Neural cell (in vitro differentiated cells): ENCODE measurements around the gene EXD3. TPM values are rescaled to one million over a fixed set of nuclear protein-coding genes. Genes with fewer than 3 reads are reported as not detected.

ENCODE experiments used
- H2AFZ ChIP-seq: fragments of 200-600, 300-800 bp; sonication (generic), shearing (Covaris generic); 2 replicates; pipeline ENCODE4 v1.6.0; 2014; ENCODE audit warnings: low read depth, mild to moderate bottlenecking, antibody characterized with exemption, low read length, moderate library complexity
- H3F3A ChIP-seq: fragments of 200-600 bp; shearing (Covaris generic); 2 replicates; pipeline ENCODE4 v1.6.1; 2016; ENCODE audit warnings: mild to moderate bottlenecking, moderate library complexity, mixed read lengths, antibody characterized with exemption, low read length; ENCODE audit not compliant: insufficient read depth, poor library complexity, severe bottlenecking
- H3K27ac ChIP-seq: fragments of 200-600, 300-800 bp; sonication (generic), shearing (Covaris generic); 2 replicates; pipeline ENCODE4 v1.5.1; 2014; ENCODE audit warnings: mild to moderate bottlenecking, low read length, moderate library complexity
- H3K27me3 ChIP-seq: fragments of 300-800, 200-600 bp; sonication (generic), shearing (Covaris generic); 2 replicates; pipeline ENCODE4 v1.6.0; 2014; ENCODE audit warnings: mild to moderate bottlenecking, low read depth, low read length, moderate library complexity; ENCODE audit not compliant: insufficient read depth
- H3K36me3 ChIP-seq: fragments of 300-800, 200-600 bp; sonication (generic), shearing (Covaris generic); 2 replicates; pipeline ENCODE4 v1.5.1; 2014; ENCODE audit warnings: mild to moderate bottlenecking, antibody characterized with exemption, low read length, moderate library complexity; ENCODE audit not compliant: insufficient read depth
- H3K4me2 ChIP-seq: fragments of 300-800, 200-600 bp; sonication (generic), shearing (Covaris generic); 2 replicates; pipeline ENCODE4 v1.6.0; 2014; ENCODE audit warnings: mild to moderate bottlenecking, low read length
- H3K4me3 ChIP-seq: fragments of 300-800, 200-600 bp; sonication (generic), shearing (Covaris generic); 2 replicates; pipeline ENCODE4 v1.5.1; 2014; ENCODE audit warnings: mild to moderate bottlenecking, low read length, moderate library complexity
- H3K79me2 ChIP-seq: fragments of 200-600 bp; shearing (Covaris generic); replicated peaks from 2 replicates; pipeline ENCODE4 v1.6.0; 2014; ENCODE audit warnings: mild to moderate bottlenecking, low read length, moderate library complexity; ENCODE audit not compliant: insufficient read depth
- H3K9ac ChIP-seq: fragments of 300-800, 200-600 bp; sonication (generic), shearing (Covaris generic); 2 replicates; pipeline ENCODE4 v1.6.1; 2016; ENCODE audit warnings: mild to moderate bottlenecking, low read length, mixed read lengths
- H3K9me2 ChIP-seq: fragments of 200-600 bp; shearing (Covaris generic); 2 replicates; pipeline ENCODE4 v1.6.1; 2016; ENCODE audit warnings: mild to moderate bottlenecking, low read length, mixed read lengths; ENCODE audit not compliant: insufficient read depth
- H3K9me3 ChIP-seq: fragments of 200-600, 300-800 bp; sonication (generic), shearing (Covaris generic); 2 replicates; pipeline ENCODE4 v1.6.1; 2016; ENCODE audit warnings: mild to moderate bottlenecking, mixed run types, low read length, moderate library complexity, mixed read lengths
- H4K20me1 ChIP-seq: fragments of 200-600 bp; shearing (Covaris generic); 2 replicates; pipeline ENCODE4 v1.6.1; 2016; ENCODE audit warnings: mild to moderate bottlenecking, mixed run types; ENCODE audit not compliant: insufficient read depth
- EP300 ChIP-seq: fragments of 450-650 bp; conservative IDR thresholded peaks from 2 replicates; pipeline ENCODE4 v1.6.1; 2014; ENCODE audit warnings: antibody characterized with exemption, mild to moderate bottlenecking, moderate library complexity; ENCODE audit not compliant: poor library complexity, severe bottlenecking
- EZH2 ChIP-seq: fragments of 200-600, 300-800 bp; shearing (Covaris generic), sonication (generic); IDR thresholded peaks from 2 replicates; pipeline ENCODE4 v1.6.1; 2014; ENCODE audit warnings: antibody characterized with exemption, low read length, borderline replicate concordance, mild to moderate bottlenecking; ENCODE audit not compliant: insufficient read depth, poor library complexity, severe bottlenecking
- MXI1 ChIP-seq: fragments of 450-650 bp; conservative IDR thresholded peaks from 2 replicates; pipeline ENCODE4 v1.6.1; 2014; ENCODE audit warnings: antibody characterized with exemption, mild to moderate bottlenecking; ENCODE audit not compliant: poor library complexity, severe bottlenecking
- POLR2AphosphoS5 ChIP-seq: IDR thresholded peaks from 2 replicates; pipeline ENCODE4 v1.6.1; 2012
- RAD21 ChIP-seq: fragments of 450-650 bp; conservative IDR thresholded peaks from 2 replicates; pipeline ENCODE4 v1.6.1; 2014; ENCODE audit warnings: antibody characterized with exemption, mild to moderate bottlenecking, moderate library complexity
- SMC3 ChIP-seq: fragments of 450-650 bp; conservative IDR thresholded peaks from 2 replicates; pipeline ENCODE4 v1.6.1; 2014; ENCODE audit warnings: antibody characterized with exemption, mild to moderate bottlenecking, moderate library complexity; ENCODE audit not compliant: poor library complexity
- TAF1 ChIP-seq: IDR thresholded peaks from 2 replicates; pipeline ENCODE4 v1.6.1; 2012; ENCODE audit warnings: low read depth
- polyA plus RNA-seq: library from polyadenylated mRNA; depleted of rRNA; stranded (reverse); fragments of >200 nt; gene quantifications from 2 replicates; pipeline ENCODE4 v1.2.3, GENCODE V29; 2014
- TF ChIP-seq, protein P1 (sequence below): fragments of 450-650 bp; IDR thresholded peaks from 2 replicates; pipeline ENCODE4 v1.5.1; 2014; ENCODE audit warnings: antibody characterized with exemption, mild to moderate bottlenecking, moderate library complexity; ENCODE audit not compliant: poor library complexity, severe bottlenecking
- TF ChIP-seq, protein P2 (sequence below): IDR thresholded peaks from 2 replicates; pipeline ENCODE4 v1.6.1; 2012; ENCODE audit warnings: borderline replicate concordance

The EXD3 gene
- polyA plus RNA-seq, 1 donor from 2014 or later: 32.9 TPM

DNA sequence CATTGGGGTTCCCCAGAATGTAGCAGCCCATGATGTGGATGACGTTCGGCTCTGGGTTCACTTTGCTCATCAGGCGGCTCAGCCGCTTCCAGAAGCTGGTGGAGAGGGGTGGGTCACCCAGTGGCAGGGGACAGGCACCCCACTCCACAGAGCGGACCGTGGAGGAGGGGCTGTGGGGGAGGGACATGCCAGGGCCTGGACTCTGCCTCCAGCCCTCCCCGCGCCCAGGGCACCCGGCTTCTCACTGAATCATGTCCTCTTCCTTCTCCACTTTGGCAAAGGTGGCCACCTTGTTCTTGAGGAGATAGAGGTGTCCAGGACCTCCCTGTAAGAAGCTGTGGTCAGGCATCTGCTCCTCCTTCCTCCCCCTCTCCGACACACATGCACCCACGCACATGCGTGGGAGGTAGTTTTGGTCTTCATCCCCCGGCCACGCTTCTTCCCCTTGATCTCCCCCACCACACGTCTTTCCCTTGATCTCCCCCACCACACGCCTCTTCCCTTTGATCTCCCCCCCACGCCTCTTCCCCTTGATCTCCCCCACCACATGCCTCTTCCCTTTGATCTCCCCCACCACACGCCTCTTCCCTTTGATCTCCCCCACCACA lies 27.1 kb upstream of the EXD3 start:
- H3K79me2 ChIP-seq: no peaks in the 10 kb centered on the region
- H2AFZ ChIP-seq: no peak overlapping the region
- H3K4me2 ChIP-seq: no peak overlapping the region
- H3K9me3 ChIP-seq: no peaks in the 10 kb centered on the region
- no peaks in the 10 kb centered on the region for H3K36me3 ChIP-seq
- no peaks in the 10 kb centered on the region for H3K27me3 ChIP-seq
- H4K20me1 ChIP-seq: no peaks in the 10 kb centered on the region
- H3K9ac ChIP-seq: no peak overlapping the region
- no peaks in the 10 kb centered on the region for H3F3A ChIP-seq
- H3K4me3 ChIP-seq: no peak overlapping the region
- H3K27ac ChIP-seq: no peak overlapping the region
- no peaks in the 10 kb centered on the region for H3K9me2 ChIP-seq
- no peak for TF ChIP-seq POLR2AphosphoS5
- TF ChIP-seq EP300: no peak
- no peak for TF ChIP-seq EZH2
- TF ChIP-seq, protein P1, sequence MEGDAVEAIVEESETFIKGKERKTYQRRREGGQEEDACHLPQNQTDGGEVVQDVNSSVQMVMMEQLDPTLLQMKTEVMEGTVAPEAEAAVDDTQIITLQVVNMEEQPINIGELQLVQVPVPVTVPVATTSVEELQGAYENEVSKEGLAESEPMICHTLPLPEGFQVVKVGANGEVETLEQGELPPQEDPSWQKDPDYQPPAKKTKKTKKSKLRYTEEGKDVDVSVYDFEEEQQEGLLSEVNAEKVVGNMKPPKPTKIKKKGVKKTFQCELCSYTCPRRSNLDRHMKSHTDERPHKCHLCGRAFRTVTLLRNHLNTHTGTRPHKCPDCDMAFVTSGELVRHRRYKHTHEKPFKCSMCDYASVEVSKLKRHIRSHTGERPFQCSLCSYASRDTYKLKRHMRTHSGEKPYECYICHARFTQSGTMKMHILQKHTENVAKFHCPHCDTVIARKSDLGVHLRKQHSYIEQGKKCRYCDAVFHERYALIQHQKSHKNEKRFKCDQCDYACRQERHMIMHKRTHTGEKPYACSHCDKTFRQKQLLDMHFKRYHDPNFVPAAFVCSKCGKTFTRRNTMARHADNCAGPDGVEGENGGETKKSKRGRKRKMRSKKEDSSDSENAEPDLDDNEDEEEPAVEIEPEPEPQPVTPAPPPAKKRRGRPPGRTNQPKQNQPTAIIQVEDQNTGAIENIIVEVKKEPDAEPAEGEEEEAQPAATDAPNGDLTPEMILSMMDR: no peak
- TF ChIP-seq, protein P2, sequence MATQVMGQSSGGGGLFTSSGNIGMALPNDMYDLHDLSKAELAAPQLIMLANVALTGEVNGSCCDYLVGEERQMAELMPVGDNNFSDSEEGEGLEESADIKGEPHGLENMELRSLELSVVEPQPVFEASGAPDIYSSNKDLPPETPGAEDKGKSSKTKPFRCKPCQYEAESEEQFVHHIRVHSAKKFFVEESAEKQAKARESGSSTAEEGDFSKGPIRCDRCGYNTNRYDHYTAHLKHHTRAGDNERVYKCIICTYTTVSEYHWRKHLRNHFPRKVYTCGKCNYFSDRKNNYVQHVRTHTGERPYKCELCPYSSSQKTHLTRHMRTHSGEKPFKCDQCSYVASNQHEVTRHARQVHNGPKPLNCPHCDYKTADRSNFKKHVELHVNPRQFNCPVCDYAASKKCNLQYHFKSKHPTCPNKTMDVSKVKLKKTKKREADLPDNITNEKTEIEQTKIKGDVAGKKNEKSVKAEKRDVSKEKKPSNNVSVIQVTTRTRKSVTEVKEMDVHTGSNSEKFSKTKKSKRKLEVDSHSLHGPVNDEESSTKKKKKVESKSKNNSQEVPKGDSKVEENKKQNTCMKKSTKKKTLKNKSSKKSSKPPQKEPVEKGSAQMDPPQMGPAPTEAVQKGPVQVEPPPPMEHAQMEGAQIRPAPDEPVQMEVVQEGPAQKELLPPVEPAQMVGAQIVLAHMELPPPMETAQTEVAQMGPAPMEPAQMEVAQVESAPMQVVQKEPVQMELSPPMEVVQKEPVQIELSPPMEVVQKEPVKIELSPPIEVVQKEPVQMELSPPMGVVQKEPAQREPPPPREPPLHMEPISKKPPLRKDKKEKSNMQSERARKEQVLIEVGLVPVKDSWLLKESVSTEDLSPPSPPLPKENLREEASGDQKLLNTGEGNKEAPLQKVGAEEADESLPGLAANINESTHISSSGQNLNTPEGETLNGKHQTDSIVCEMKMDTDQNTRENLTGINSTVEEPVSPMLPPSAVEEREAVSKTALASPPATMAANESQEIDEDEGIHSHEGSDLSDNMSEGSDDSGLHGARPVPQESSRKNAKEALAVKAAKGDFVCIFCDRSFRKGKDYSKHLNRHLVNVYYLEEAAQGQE: no peak
- no peak for TF ChIP-seq RAD21
- no peak for TF ChIP-seq TAF1
- TF ChIP-seq SMC3: no peak
- no peak for TF ChIP-seq MXI1

DNA sequence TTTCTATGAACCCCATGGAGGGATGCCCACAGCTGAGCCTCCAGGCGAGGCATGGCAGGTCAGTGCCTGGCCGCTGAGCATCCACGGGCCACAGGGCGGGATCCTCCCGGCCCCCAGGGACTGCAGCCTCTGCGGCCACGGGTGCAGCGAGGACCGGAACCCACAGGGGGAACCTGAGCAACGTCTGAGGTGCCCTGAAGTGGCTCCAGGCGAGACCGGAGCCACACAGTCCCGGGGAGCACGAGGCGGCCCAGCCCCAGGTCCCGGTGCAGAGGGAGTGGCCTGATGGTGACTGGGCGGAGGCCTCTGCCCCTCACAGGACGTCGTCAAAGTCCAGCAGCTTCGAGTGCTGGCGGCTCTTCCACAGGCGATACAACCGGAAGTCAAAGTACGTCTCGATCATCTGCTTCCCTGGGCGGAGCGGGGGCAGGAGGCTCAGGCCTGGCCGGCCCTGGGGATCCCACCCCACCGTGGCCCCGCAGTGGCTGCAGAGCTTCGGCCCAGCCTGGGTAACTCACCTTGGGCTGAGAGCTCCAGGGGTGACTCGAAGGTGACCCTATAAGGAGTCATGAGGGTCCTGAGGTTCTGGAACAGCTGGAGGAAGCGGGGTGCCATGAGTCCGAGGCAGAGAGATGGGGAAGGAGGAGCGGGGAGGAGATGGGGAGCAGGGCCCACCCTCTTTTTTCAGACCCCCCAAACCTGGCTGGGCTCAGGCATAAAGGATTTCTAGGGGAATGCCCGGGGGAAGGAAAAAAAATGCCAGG lies 26.3 kb upstream of the EXD3 start:
- no peak for TF ChIP-seq EZH2
- no peak for TF ChIP-seq TAF1
- no peak for TF ChIP-seq MXI1
- TF ChIP-seq, protein P2: no peak
- no peak for TF ChIP-seq EP300
- TF ChIP-seq, protein P1: no peak
- no peak for TF ChIP-seq SMC3
- Histone ChIP-seq H3F3A (no peaks in the 10 kb centered on the region), H3K27me3 (no peaks in the 10 kb centered on the region), H3K27ac (no peak overlapping the region), H3K36me3 (no peaks in the 10 kb centered on the region), H3K9ac (no peak overlapping the region), H3K9me3 (no peaks in the 10 kb centered on the region), H2AFZ (no peak overlapping the region), H4K20me1 (no peaks in the 10 kb centered on the region), H3K4me3 (no peak overlapping the region), H3K4me2 (no peak overlapping the region), H3K9me2 (no peaks in the 10 kb centered on the region), H3K79me2 (no peaks in the 10 kb centered on the region)
